Fibroblast of pulmonary artery (primary cell): Measurements from ENCODE around the gene CYP46A1.

Experiments used
- DNase-seq: peaks from one replicate; pipeline ENCODE4 v3.0.0-alpha.2; 2010; ENCODE audit warnings: low read depth
- H3K4me3 ChIP-seq: replicated peaks from 2 replicates; pipeline ENCODE4 v1.5.1; 2011; ENCODE audit warnings: low read depth, mild to moderate bottlenecking, control low read depth, low read length, moderate library complexity
- CTCF ChIP-seq: IDR thresholded peaks from 2 replicates; pipeline ENCODE4 v1.5.1; 2011; ENCODE audit warnings: mild to moderate bottlenecking, control low read depth, low read length, inconsistent platforms; ENCODE audit errors: missing control alignments

CYP46A1 gene

GRCh38 chr14:99696929-99697328 is 12.8 kb downstream of the CYP46A1 start:
- H3K4me3 ChIP-seq, result no peak overlapping the region
- DNase-seq, result no peak
- no peak for TF ChIP-seq CTCF

GRCh38 chr14:99698236-99698635 is 14.1 kb downstream of the CYP46A1 start:
- no peak for DNase-seq

GRCh38 chr14:99698642-99699041 is 14.5 kb downstream of the CYP46A1 start:
- no peak overlapping the region for H3K4me3 ChIP-seq
- TF ChIP-seq CTCF, result no peak
- DNase-seq, result peak; percentile 17

More at GRCh38 chr14:99698236-99698635, 14.1 kb downstream of the CYP46A1 start:
- H3K4me3 ChIP-seq, result no peak overlapping the region
- no peak for TF ChIP-seq CTCF

- no peak overlapping the region for H3K4me3 ChIP-seq
- no peak for DNase-seq
- no peak for TF ChIP-seq CTCF
Measured at GRCh38 chr14:99699085-99699760, 15.1 kb downstream of the CYP46A1 start.

- no peak overlapping the region for H3K4me3 ChIP-seq
- TF ChIP-seq CTCF, result no peak
- DNase-seq, result no peak
Measured at GRCh38 chr14:99699861-99700260, 15.8 kb downstream of the CYP46A1 start.

GRCh38 chr14:99700379-99700778 is 16.3 kb downstream of the CYP46A1 start:
- no peak for TF ChIP-seq CTCF
- H3K4me3 ChIP-seq, result no peak overlapping the region
- DNase-seq, result no peak

GRCh38 chr14:99701260-99701659 is 17.2 kb downstream of the CYP46A1 start:
- DNase-seq, result no peak
- TF ChIP-seq CTCF, result no peak
- H3K4me3 ChIP-seq, result no peak overlapping the region
